ENCODE measurements around the gene VTI1A. TPM values are rescaled to one million over a fixed set of nuclear protein-coding genes. Genes with fewer than 3 reads are reported as not detected.

The VTI1A gene
- total and polyA plus RNA-seq, 9 of the 15 experiments (the other 6 are each of a cell fraction or from before 2014, with no cell fraction given) = 9.3 to 21.4 (median 16.0) TPM

- DNase-seq (ENCODE audit: extremely low read depth in 1 of 4, low spot score in 3 of 4) (no peak), FAIRE-seq (no peak), ATAC-seq (no peak)
- ChIA-PET POLR2A (no interaction called here), CTCF (ENCODE audit: low intra/inter-chr PET ratio) (no interaction called here)
- Histone ChIP-seq H4K20me1 (replicated peaks; ENCODE audit: control insufficient read depth, insufficient read depth, low read length) (no peaks in the 10 kb centered on the region), H3K9ac (ENCODE audit: insufficient read depth in 1 of 2, low read depth in 2 of 2, low read length in 2 of 2) (no peak overlapping the region), H3K9me1 (ENCODE audit: control insufficient read depth, insufficient read depth, low read length) (no peaks in the 10 kb centered on the region), H2AFZ (ENCODE audit: low read depth, low read length) (no peak overlapping the region), H3K4me2 (ENCODE audit: insufficient read depth, low read length) (no peak overlapping the region), H3K9me3 (replicated peaks; ENCODE audit: control insufficient read depth, insufficient read depth, low read depth, low read length) (no peaks in the 10 kb centered on the region), H3K27ac (ENCODE audit: extremely low read depth, low read depth, low read length) (no peak overlapping the region), H3K27me3 (ENCODE audit: control insufficient read depth in 2 of 2, insufficient read depth in 2 of 2, low read length in 2 of 2) (0 out of 5 replicates have a peak, but pooled peaks cover 0 to 4% of the 10 kb centered on the region in 2 experiments), H3K79me2 (ENCODE audit: control insufficient read depth, insufficient read depth, low read length) (no peaks in the 10 kb centered on the region), H3K36me3 (ENCODE audit: control insufficient read depth, insufficient read depth, low read length) (no peaks in the 10 kb centered on the region), H3K4me3 (no peak overlapping the region), H3K4me1 (replicated peaks in 1 of 2; ENCODE audit: control insufficient read depth in 2 of 2, insufficient read depth in 2 of 2, low read length in 2 of 2) (no peaks in the 10 kb centered on the region; a peak in 1 of 5 replicates)
- in situ Hi-C loops (cut with MboI) (no loop called here), intact Hi-C loops (cut with micrococcal nuclease) (no loop called here)
- no TSS peak for BruUV-seq (replicated peaks)
- 17% methylated on average over 5 of the region's 5 CpGs for WGBS (ENCODE audit: insufficient coverage, low coverage, missing lambda C conversion rate)
- TF ChIP-seq TAF1 (IDR thresholded peaks at IDR 0.05; ENCODE audit: control insufficient read depth, extremely low read depth, insufficient read depth, low read length, severe bottlenecking) (no peak), CREB1 (IDR thresholded peaks at IDR 0.05) (no peak), CREB1 (CRISPR knock-in tag; IDR thresholded peaks at IDR 0.05) (no peak), LEF1 (IDR thresholded peaks at IDR 0.05) (no peak), ETS2 (tag; IDR thresholded peaks at IDR 0.05; ENCODE audit: borderline replicate concordance, poor library complexity, severe bottlenecking) (no peak), TAF15 (IDR thresholded peaks at IDR 0.05; ENCODE audit: low read depth, low read length) (no peak), PHF8 (IDR thresholded peaks at IDR 0.05; ENCODE audit: borderline replicate concordance, low read length) (no peak), PHB (CRISPR knock-in tag; IDR thresholded peaks at IDR 0.05) (no peak), SAP30 (IDR thresholded peaks at IDR 0.05; ENCODE audit: borderline replicate concordance, insufficient read depth, low read depth, low read length, poor library complexity, severe bottlenecking) (no peak), RERE (CRISPR knock-in tag; IDR thresholded peaks at IDR 0.05; ENCODE audit: borderline replicate concordance) (no peak), GTF3C2 (IDR thresholded peaks at IDR 0.05; ENCODE audit: borderline replicate concordance, extremely low read depth, insufficient read length) (no peak)
These were observed 410.5 kb downstream of the VTI1A start for GRCh38 chr10:112857493-112857892.

Measured in K562 (cell line).